K562 (cell line): ENCODE measurements around the gene PPP1R14C. TPM values are rescaled to one million over a fixed set of nuclear protein-coding genes. Genes with fewer than 3 reads are reported as not detected.

ENCODE experiments used
- ADNP ChIP-seq: fragments of 200-800 bp; sonication (Bioruptor generic); IDR thresholded peaks from 2 replicates; pipeline ENCODE4 v1.6.1; 2016; ENCODE audit warnings: missing genetic modification characterization, missing compliant biosample characterization
- CEBPZ ChIP-seq: fragments of 150-350 bp; IDR thresholded peaks from 2 replicates; pipeline ENCODE4 v1.6.1; 2014; ENCODE audit warnings: low read depth, mild to moderate bottlenecking, low read length, borderline replicate concordance
- FOXJ3 ChIP-seq: sonication (generic); formaldehyde crosslinking; IDR thresholded peaks from 2 replicates; pipeline ENCODE4 v1.4.0; 2020; ENCODE audit warnings: mild to moderate bottlenecking, missing genetic modification reagents
- MED1 ChIP-seq: sonication (generic); formaldehyde crosslinking; IDR thresholded peaks from 2 replicates; pipeline ENCODE4 v1.8.1; 2023; ENCODE audit warnings: missing genetic modification reagents, borderline replicate concordance
- MGA ChIP-seq: fragments of 450-650 bp; IDR thresholded peaks from 2 replicates; pipeline ENCODE4 v1.6.1; 2016; ENCODE audit warnings: mild to moderate bottlenecking, moderate library complexity
- MTA2 ChIP-seq: fragments of 450-650 bp; IDR thresholded peaks from 2 replicates; pipeline ENCODE4 v1.6.1; 2016; ENCODE audit warnings: low read depth
- NCOA4 ChIP-seq: fragments of 450-650 bp; IDR thresholded peaks from 2 replicates; pipeline ENCODE4 v1.6.1; 2018; ENCODE audit warnings: mild to moderate bottlenecking; ENCODE audit not compliant: partially characterized antibody
- ZNF165 ChIP-seq: fragments of 250-450 bp; sonication (Bioruptor Pico); IDR thresholded peaks from 2 replicates; pipeline ENCODE4 v1.4.0; 2020; ENCODE audit warnings: borderline replicate concordance
- ZNF589 ChIP-seq: fragments of 200-800 bp; sonication (Bioruptor generic); IDR thresholded peaks from 2 replicates; pipeline ENCODE4 v1.6.1; 2016; ENCODE audit warnings: low read depth, missing genetic modification characterization, missing compliant biosample characterization
- ZNF76 ChIP-seq: fragments of 250-450 bp; sonication (Bioruptor Pico); IDR thresholded peaks from 2 replicates; pipeline ENCODE4 v1.4.0; 2020; ENCODE audit warnings: mild to moderate bottlenecking, moderate library complexity, borderline replicate concordance
- ZNF830 ChIP-seq: fragments of 250-450 bp; sonication (Bioruptor Pico); IDR thresholded peaks from 2 replicates; pipeline ENCODE4 v1.5.0; 2021; ENCODE audit warnings: mild to moderate bottlenecking
- polyA plus RNA-seq, 8 experiments: library from polyadenylated mRNA; depleted of rRNA in 4 of 8; stranded (reverse) in 5 of 8; unstranded in 3 of 8; fragments of >200 nt; fragmentation: Nextera tagmentation in 2 of 8; fragmentation: Illumina TruSeq in 1 of 8; extraction: Ambion mirVana in 2 of 8; extraction: Trizol in 1 of 8; gene quantifications; 2 replicates each; pipeline versions ENCODE4 v1.2.1 to v1.2.3, GENCODE V29; 2011 to 2014; ENCODE audit warnings: inconsistent platforms in 1 of 8, missing spikeins in 1 of 8
- total RNA-seq, 7 experiments: library from RNA; depleted of rRNA in 6 of 7; stranded (reverse); fragments of >200 nt in 6 of 7; fragmentation: Illumina TruSeq in 2 of 7; extraction: Trizol in 2 of 7; gene quantifications; 2 replicates each; pipeline versions ENCODE4 v1.2.1 to v1.2.3, GENCODE V29; 2011 to 2021; ENCODE audit warnings: low replicate concordance in 1 of 7

Gene PPP1R14C
- total and polyA plus RNA-seq, 9 of the 15 experiments (the other 6 are each of a cell fraction or from before 2014, with no cell fraction given): 4.5 to 16.6 (median 11.9) TPM

GRCh38 chr6:150252714-150253444, 110.0 kb downstream of the PPP1R14C start (continued):
- no peak for TF ChIP-seq FOXJ3
- no peak for TF ChIP-seq MTA2
- no peak for TF ChIP-seq MED1 (CRISPR knock-in tag)
- TF ChIP-seq MGA: no peak; the same call in 1 of the 2 replicates
- no peak for TF ChIP-seq NCOA4
- TF ChIP-seq ZNF589 (CRISPR knock-in tag): peak; percentile 73; the same call in 1 of the 2 replicates
- no peak for TF ChIP-seq ZNF165
- no peak for TF ChIP-seq ZNF76 (CRISPR knock-in tag)
- TF ChIP-seq ADNP (tag): no peak
- no peak for TF ChIP-seq ZNF830 (CRISPR knock-in tag)
- TF ChIP-seq CEBPZ: no peak
